ENCODE data around the gene RTN4RL1. TPM values are rescaled to one million over a fixed set of nuclear protein-coding genes. Genes with fewer than 3 reads are reported as not detected.

The RTN4RL1 gene
- total and polyA plus RNA-seq, 7 experiments from 2014 or later, result 0.19 to 1.5 (median 0.49) TPM; not detected in 2

GRCh38 chr17:1961189-1961588, 63.9 kb downstream of the RTN4RL1 start:
- no peaks in the 10 kb centered on the region for H3K27me3 ChIP-seq (ENCODE audit: control insufficient read depth in 2 of 2, insufficient read depth in 2 of 2, low read length in 2 of 2)
- H3K4me3 ChIP-seq (ENCODE audit: low read length), result no peak overlapping the region
- POLR2A ChIA-PET, result no interaction called here
- no peaks in the 10 kb centered on the region for H3K9me3 ChIP-seq (ENCODE audit: control insufficient read depth in 2 of 3, low read length in 3 of 3)
- Mint-ChIP-seq H3K27me3 (peaks cover 0 to 2% (median 0%) of the 10 kb centered on the region in 5 donors), H3K27ac (no peak overlapping the region), H3K36me3 (no peaks in the 10 kb centered on the region), H3K9me3 (peaks cover 0 to 3% (median 0%) of the 10 kb centered on the region in 11 donors), H3K4me1 (no peaks in the 10 kb centered on the region), H3K4me3 (no peak overlapping the region)
- ATAC-seq, result no peak
- H3K27ac ChIP-seq (ENCODE audit: low read depth, low read length), result no peak overlapping the region
- intact Hi-C loops (cut with micrococcal nuclease), result no loop called here
- no peak for DNase-seq
- CTCF ChIA-PET, result no interaction called here
- no peaks in the 10 kb centered on the region for H3K4me1 ChIP-seq (ENCODE audit: control insufficient read depth in 2 of 2, insufficient read depth in 2 of 2, low read length in 2 of 2)
- no peaks in the 10 kb centered on the region for H3K36me3 ChIP-seq (ENCODE audit: control insufficient read depth in 2 of 3, insufficient read depth in 3 of 3, low read length in 3 of 3)

- POLR2A ChIA-PET, result no interaction called here
- intact Hi-C loops (cut with micrococcal nuclease), result no loop called here
Measured at GRCh38 chr17:1960545-1960912, 64.6 kb downstream of the RTN4RL1 start.

GRCh38 chr17:1959871-1960544, 65.1 kb downstream of the RTN4RL1 start:
- no peaks in the 10 kb centered on the region for H3K27me3 Mint-ChIP-seq
- Histone ChIP-seq H3K4me3 (ENCODE audit: low read length) (no peak overlapping the region), H3K36me3 (ENCODE audit: control insufficient read depth in 2 of 3, insufficient read depth in 3 of 3, low read length in 3 of 3) (no peaks in the 10 kb centered on the region), H3K27ac (ENCODE audit: low read depth, low read length) (no peak overlapping the region), H3K9me3 (ENCODE audit: control insufficient read depth in 2 of 3, low read length in 3 of 3) (no peaks in the 10 kb centered on the region), H3K27me3 (ENCODE audit: control insufficient read depth in 2 of 2, insufficient read depth in 2 of 2, low read length in 2 of 2) (no peaks in the 10 kb centered on the region), H3K4me1 (ENCODE audit: control insufficient read depth in 2 of 2, insufficient read depth in 2 of 2, low read length in 2 of 2) (no peaks in the 10 kb centered on the region)
- no peak overlapping the region for H3K4me3 Mint-ChIP-seq
- CTCF ChIA-PET, result interaction anchor here (0.9 kb wide), 1 partner anchor 239 kb away, joined by 3 read pairs; no protein-coding TSS in a partner anchor
- no peak overlapping the region for H3K27ac Mint-ChIP-seq
- H3K36me3 Mint-ChIP-seq, result no peaks in the 10 kb centered on the region
- no peaks in the 10 kb centered on the region for H3K4me1 Mint-ChIP-seq
- peaks cover 0 to 1% (median 0%) of the 10 kb centered on the region in 11 donors for H3K9me3 Mint-ChIP-seq
- ATAC-seq, result no peak
- intact Hi-C loops (cut with micrococcal nuclease), result no loop called here
- no peak for DNase-seq
- POLR2A ChIA-PET, result interaction anchor here (0.6 kb wide), 1 partner anchor 264 kb away, joined by 4 read pairs; no protein-coding TSS in a partner anchor

More at GRCh38 chr17:1960545-1960912, 64.6 kb downstream of the RTN4RL1 start:
- Mint-ChIP-seq H3K27me3 (no peaks in the 10 kb centered on the region), H3K4me3 (no peak overlapping the region), H3K9me3 (peaks cover 0 to 1% (median 0%) of the 10 kb centered on the region in 11 donors), H3K36me3 (no peaks in the 10 kb centered on the region), H3K4me1 (no peaks in the 10 kb centered on the region), H3K27ac (no peak overlapping the region)
- H3K36me3 ChIP-seq (ENCODE audit: control insufficient read depth in 2 of 3, insufficient read depth in 3 of 3, low read length in 3 of 3), result no peaks in the 10 kb centered on the region
- CTCF ChIA-PET, result no interaction called here
- ATAC-seq, result no peak
- no peaks in the 10 kb centered on the region for H3K27me3 ChIP-seq (ENCODE audit: control insufficient read depth in 2 of 2, insufficient read depth in 2 of 2, low read length in 2 of 2)
- H3K4me3 ChIP-seq (ENCODE audit: low read length), result no peak overlapping the region
- H3K4me1 ChIP-seq (ENCODE audit: control insufficient read depth in 2 of 2, insufficient read depth in 2 of 2, low read length in 2 of 2), result no peaks in the 10 kb centered on the region
- DNase-seq, result no peak
- no peak overlapping the region for H3K27ac ChIP-seq (ENCODE audit: low read depth, low read length)
- H3K9me3 ChIP-seq (ENCODE audit: control insufficient read depth in 2 of 3, low read length in 3 of 3), result no peaks in the 10 kb centered on the region

GRCh38 chr17:1958134-1958881, 66.8 kb downstream of the RTN4RL1 start:
- ChIA-PET POLR2A (no interaction called here), CTCF (interaction anchor here (0.6 kb wide), 1 partner anchor 182 kb away, joined by 3 read pairs; no protein-coding TSS in a partner anchor)
- DNase-seq, result no peak
- Mint-ChIP-seq H3K4me1 (no peaks in the 10 kb centered on the region), H3K4me3 (no peak overlapping the region), H3K27ac (no peak overlapping the region), H3K36me3 (no peaks in the 10 kb centered on the region), H3K9me3 (peaks cover 0 to 1% (median 0%) of the 10 kb centered on the region in 11 donors), H3K27me3 (no peaks in the 10 kb centered on the region)
- no peaks in the 10 kb centered on the region for H3K36me3 ChIP-seq (ENCODE audit: control insufficient read depth in 2 of 3, insufficient read depth in 3 of 3, low read length in 3 of 3)
- no peak for ATAC-seq
- no peaks in the 10 kb centered on the region for H3K9me3 ChIP-seq (ENCODE audit: control insufficient read depth in 2 of 3, low read length in 3 of 3)
- H3K27me3 ChIP-seq (ENCODE audit: control insufficient read depth in 2 of 2, insufficient read depth in 2 of 2, low read length in 2 of 2), result no peaks in the 10 kb centered on the region
- no peak overlapping the region for H3K4me3 ChIP-seq (ENCODE audit: low read length)
- no peak overlapping the region for H3K27ac ChIP-seq (ENCODE audit: low read depth, low read length)
- H3K4me1 ChIP-seq (ENCODE audit: control insufficient read depth in 2 of 2, insufficient read depth in 2 of 2, low read length in 2 of 2), result no peaks in the 10 kb centered on the region
- intact Hi-C loops (cut with micrococcal nuclease), result no loop called here

- no peaks in the 10 kb centered on the region for H3K36me3 ChIP-seq (ENCODE audit: control insufficient read depth in 2 of 3, insufficient read depth in 3 of 3, low read length in 3 of 3)
- H3K27me3 Mint-ChIP-seq, result no peaks in the 10 kb centered on the region
- H3K9me3 Mint-ChIP-seq, result peaks cover 0 to 1% (median 0%) of the 10 kb centered on the region in 11 donors
- no peaks in the 10 kb centered on the region for H3K4me1 Mint-ChIP-seq
- no peak overlapping the region for H3K27ac Mint-ChIP-seq
- no peaks in the 10 kb centered on the region for H3K9me3 ChIP-seq (ENCODE audit: control insufficient read depth in 2 of 3, low read length in 3 of 3)
- H3K4me3 Mint-ChIP-seq, result no peak overlapping the region
- H3K27ac ChIP-seq (ENCODE audit: low read depth, low read length), result no peak overlapping the region
- H3K27me3 ChIP-seq (ENCODE audit: control insufficient read depth in 2 of 2, insufficient read depth in 2 of 2, low read length in 2 of 2), result no peaks in the 10 kb centered on the region
- POLR2A ChIA-PET, result no interaction called here
- no peaks in the 10 kb centered on the region for H3K36me3 Mint-ChIP-seq
- H3K4me1 ChIP-seq (ENCODE audit: control insufficient read depth in 2 of 2, insufficient read depth in 2 of 2, low read length in 2 of 2), result no peaks in the 10 kb centered on the region
- ATAC-seq (no peak), DNase-seq (no peak)
- intact Hi-C loops (cut with micrococcal nuclease), result no loop called here
- CTCF ChIA-PET, result no interaction called here
- no peak overlapping the region for H3K4me3 ChIP-seq (ENCODE audit: low read length)
Measured at GRCh38 chr17:1957037-1957436, 68.1 kb downstream of the RTN4RL1 start.

- ATAC-seq, result no peak
Measured at GRCh38 chr17:1956134-1956533, 69.0 kb downstream of the RTN4RL1 start.

More at GRCh38 chr17:1956134-1956533, 69.0 kb downstream of the RTN4RL1 start:
- Mint-ChIP-seq H3K27ac (peak overlapping the region in 2 of 9 donors; percentile 46 to 47), H3K4me1 (no peaks in the 10 kb centered on the region), H3K36me3 (no peaks in the 10 kb centered on the region), H3K27me3 (no peaks in the 10 kb centered on the region), H3K9me3 (peaks cover 0 to 1% (median 0%) of the 10 kb centered on the region in 11 donors), H3K4me3 (no peak overlapping the region)
- DNase-seq, result no peak
- ChIA-PET CTCF (interaction anchor here (0.5 kb wide), 1 partner anchor 17 kb away, joined by 3 read pairs; no protein-coding TSS in a partner anchor), POLR2A (no interaction called here)
- Histone ChIP-seq H3K9me3 (ENCODE audit: control insufficient read depth in 2 of 3, low read length in 3 of 3) (no peaks in the 10 kb centered on the region), H3K4me1 (ENCODE audit: control insufficient read depth in 2 of 2, insufficient read depth in 2 of 2, low read length in 2 of 2) (no peaks in the 10 kb centered on the region), H3K4me3 (ENCODE audit: low read length) (no peak overlapping the region), H3K27me3 (ENCODE audit: control insufficient read depth in 2 of 2, insufficient read depth in 2 of 2, low read length in 2 of 2) (no peaks in the 10 kb centered on the region), H3K36me3 (ENCODE audit: control insufficient read depth in 2 of 3, insufficient read depth in 3 of 3, low read length in 3 of 3) (no peaks in the 10 kb centered on the region), H3K27ac (ENCODE audit: low read depth, low read length) (no peak overlapping the region)
- intact Hi-C loops (cut with micrococcal nuclease), result no loop called here

All from naive thymus-derived CD4-positive, alpha-beta T cell (primary cell).